BLaER1 treated with 17β-estradiol and CSF1 and Interleukin-3, amounts not matched to agents 10 nM and 100 nM (cell line): ENCODE measurements around the gene SORCS2.
A peak's percentile ranks its signal among the peaks of the same experiment; 100 is the strongest.

Experiments used
- H3K27ac ChIP-seq, 11 experiments: shearing (Covaris generic); formaldehyde crosslinking; 2 replicates each; pipeline ENCODE4 v1.8.1; 2022
- H3K27me3 ChIP-seq, 11 experiments: shearing (Covaris generic); formaldehyde crosslinking; 2 replicates each; pipeline ENCODE4 v1.8.1; 2022
- H3K36me3 ChIP-seq, 11 experiments: shearing (Covaris generic); formaldehyde crosslinking; 2 replicates each; pipeline ENCODE4 v1.8.1; 2022
- H3K4me1 ChIP-seq, 10 experiments: shearing (Covaris generic); formaldehyde crosslinking; 2 replicates each; pipeline ENCODE4 v1.8.1; 2022
- H3K4me2 ChIP-seq, 11 experiments: shearing (Covaris generic); formaldehyde crosslinking; 2 replicates each; pipeline ENCODE4 v1.8.1; 2022
- H3K4me3 ChIP-seq, 10 experiments: shearing (Covaris generic); formaldehyde crosslinking; 2 replicates each; pipeline ENCODE4 v1.8.1; 2022
- H3K9ac ChIP-seq, 11 experiments: shearing (Covaris generic); formaldehyde crosslinking; 2 replicates each; pipeline ENCODE4 v1.8.1; 2022
- H3K9me3 ChIP-seq, 11 experiments: shearing (Covaris generic); formaldehyde crosslinking; replicated peaks in 1 of 11; 2 replicates each; pipeline ENCODE4 v1.8.1; 2022
- H4K20me1 ChIP-seq, 11 experiments: shearing (Covaris generic); formaldehyde crosslinking; 2 replicates each; pipeline ENCODE4 v1.8.1; 2022
- Cebpa-rat ChIP-seq, 11 experiments: shearing (Covaris generic); IDR thresholded peaks; 2 replicates each; pipeline ENCODE4 v1.8.1; 2022

The SORCS2 gene

GRCh38 chr4:7636240-7636508, 443.8 kb downstream of the SORCS2 start:
- H4K20me1 ChIP-seq: peaks cover 0 to 3% (median 0%) of the 10 kb centered on the region in 11 experiments; a peak in 2 of 22 replicates
- H3K4me3 ChIP-seq: no peak overlapping the region
- H3K27ac ChIP-seq: no peak overlapping the region
- peaks cover 0 to 5% (median 0%) of the 10 kb centered on the region in 11 experiments; a peak in 1 of 22 replicates for H3K36me3 ChIP-seq
- peaks cover 41 to 93% (median 52%) of the 10 kb centered on the region in 10 experiments for H3K4me1 ChIP-seq
- peak overlapping the region in 4 of 11 experiments; percentile 75 to 95 (median 80); a peak in 7 of 22 replicates for H3K4me2 ChIP-seq
- no peak for TF ChIP-seq Cebpa-rat (IDR thresholded peaks at IDR 0.05)
- H3K27me3 ChIP-seq: no peaks in the 10 kb centered on the region
- no peak overlapping the region for H3K9ac ChIP-seq
- no peaks in the 10 kb centered on the region; a peak in 2 of 22 replicates for H3K9me3 ChIP-seq

- Histone ChIP-seq H3K9ac (no peak overlapping the region), H3K4me3 (no peak overlapping the region), H3K4me1 (peaks cover 41 to 84% (median 52%) of the 10 kb centered on the region in 10 experiments), H3K27me3 (no peaks in the 10 kb centered on the region), H3K36me3 (peaks cover 0 to 5% (median 0%) of the 10 kb centered on the region in 11 experiments; a peak in 1 of 22 replicates), H4K20me1 (peaks cover 0 to 3% (median 0%) of the 10 kb centered on the region in 11 experiments; a peak in 2 of 22 replicates), H3K27ac (peak overlapping the region in 1 of 11 experiments; percentile 78; a peak in 1 of 22 replicates), H3K9me3 (no peaks in the 10 kb centered on the region; a peak in 2 of 22 replicates), H3K4me2 (peak overlapping the region in 3 of 11 experiments; percentile 80 to 91 (median 89); a peak in 4 of 22 replicates)
- no peak for TF ChIP-seq Cebpa-rat (IDR thresholded peaks at IDR 0.05)
Observed at GRCh38 chr4:7637139-7637538, 444.8 kb downstream of the SORCS2 start.

DNA sequence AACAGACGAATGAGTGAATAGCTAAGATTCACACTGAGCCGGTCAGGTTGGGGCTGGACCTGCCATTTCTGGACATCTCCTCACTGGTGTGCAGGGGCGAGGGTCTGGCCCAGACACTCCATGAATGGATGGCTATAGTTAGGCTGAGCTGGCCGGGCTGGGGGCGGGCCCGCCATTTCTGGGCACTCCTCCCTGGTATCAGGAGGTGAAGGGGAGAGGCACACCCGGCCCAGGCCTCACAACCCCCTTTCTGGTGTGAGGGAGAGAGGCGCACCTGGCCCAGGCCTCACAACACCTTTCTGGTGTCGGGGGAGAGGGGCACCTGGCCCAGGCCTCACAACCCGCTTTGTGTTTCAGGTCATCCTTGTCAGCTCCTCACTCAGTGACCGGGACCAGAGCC, 445.6 kb downstream of the SORCS2 start:
- no peaks in the 10 kb centered on the region; a peak in 2 of 22 replicates for H3K9me3 ChIP-seq
- peaks cover 41 to 86% (median 56%) of the 10 kb centered on the region in 10 experiments for H3K4me1 ChIP-seq
- no peak overlapping the region for H3K4me3 ChIP-seq
- peak overlapping the region in 6 of 11 experiments; percentile 30 to 71 (median 60); a peak in 8 of 22 replicates for H3K9ac ChIP-seq
- H3K4me2 ChIP-seq: peak overlapping the region; percentile 74 to 91 (median 87)
- peak overlapping the region in 10 of 11 experiments; percentile 6 to 82 (median 66); a peak in 20 of 22 replicates for H3K27ac ChIP-seq
- no peaks in the 10 kb centered on the region for H3K27me3 ChIP-seq
- TF ChIP-seq Cebpa-rat (IDR thresholded peaks at IDR 0.05): no peak
- H3K36me3 ChIP-seq: peaks cover 0 to 5% (median 0%) of the 10 kb centered on the region in 11 experiments; a peak in 1 of 22 replicates
- peaks cover 0 to 3% (median 0%) of the 10 kb centered on the region in 11 experiments; a peak in 1 of 22 replicates for H4K20me1 ChIP-seq

DNA sequence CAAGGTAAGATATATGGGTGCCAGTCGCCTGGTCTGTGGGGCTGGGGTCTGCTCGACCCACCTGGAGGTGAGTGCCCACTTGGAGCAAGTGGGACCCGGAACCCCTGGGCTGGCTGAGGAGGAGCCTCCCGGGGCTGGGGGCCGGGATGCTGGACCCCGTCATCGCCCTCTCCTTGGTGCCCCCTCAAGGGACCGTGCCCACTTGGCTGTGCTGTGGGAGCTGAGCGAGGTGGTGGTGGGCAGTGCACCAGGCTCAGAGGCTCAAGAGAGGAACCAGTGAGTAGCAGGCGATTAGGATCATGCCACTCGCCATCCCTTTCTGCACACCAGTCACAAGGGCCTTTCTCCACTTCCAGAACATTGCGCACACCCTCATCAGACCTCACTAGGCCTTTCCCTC, 446.2 kb downstream of the SORCS2 start:
- peaks cover 0 to 5% (median 0%) of the 10 kb centered on the region in 11 experiments; a peak in 1 of 22 replicates for H3K36me3 ChIP-seq
- no peaks in the 10 kb centered on the region for H3K27me3 ChIP-seq
- peaks cover 41 to 87% (median 60%) of the 10 kb centered on the region in 10 experiments for H3K4me1 ChIP-seq
- TF ChIP-seq Cebpa-rat (IDR thresholded peaks at IDR 0.05): no peak
- peak overlapping the region; percentile 74 to 91 (median 87) for H3K4me2 ChIP-seq
- H3K27ac ChIP-seq: peak overlapping the region; percentile 6 to 82 (median 65); a peak in 20 of 22 replicates
- peak overlapping the region in 10 of 11 experiments; percentile 3 to 71 (median 56); a peak in 16 of 22 replicates for H3K9ac ChIP-seq
- no peak overlapping the region for H3K4me3 ChIP-seq
- H3K9me3 ChIP-seq: peaks cover 0 to 3% (median 0%) of the 10 kb centered on the region in 11 experiments; a peak in 5 of 22 replicates
- peaks cover 0 to 3% (median 0%) of the 10 kb centered on the region in 11 experiments; a peak in 1 of 22 replicates for H4K20me1 ChIP-seq

- Histone ChIP-seq H3K27ac (peak overlapping the region in 10 of 11 experiments; percentile 6 to 82 (median 66); a peak in 19 of 22 replicates), H3K27me3 (0 out of 22 replicates have a peak, but pooled peaks cover 0 to under 1% (median 0%) of the 10 kb centered on the region in 11 experiments), H3K9ac (peak overlapping the region in 9 of 11 experiments; percentile 3 to 71 (median 57); a peak in 14 of 22 replicates), H3K4me3 (no peak overlapping the region), H3K4me1 (peaks cover 38 to 89% (median 57%) of the 10 kb centered on the region in 10 experiments), H3K9me3 (peaks cover 1 to 10% (median 7%) of the 10 kb centered on the region in 11 experiments; a peak in 21 of 22 replicates), H3K4me2 (peak overlapping the region; percentile 74 to 91 (median 87)), H4K20me1 (peaks cover 0 to 3% (median 0%) of the 10 kb centered on the region in 11 experiments; a peak in 1 of 22 replicates), H3K36me3 (peaks cover 0 to 9% (median 0%) of the 10 kb centered on the region in 11 experiments; a peak in 6 of 22 replicates)
- TF ChIP-seq Cebpa-rat (IDR thresholded peaks at IDR 0.05): peak in 10 of 11 experiments; percentile 28 to 81 (median 67); a peak in 12 of 22 replicates
Observed at GRCh38 chr4:7638984-7639789, 446.8 kb downstream of the SORCS2 start.

DNA sequence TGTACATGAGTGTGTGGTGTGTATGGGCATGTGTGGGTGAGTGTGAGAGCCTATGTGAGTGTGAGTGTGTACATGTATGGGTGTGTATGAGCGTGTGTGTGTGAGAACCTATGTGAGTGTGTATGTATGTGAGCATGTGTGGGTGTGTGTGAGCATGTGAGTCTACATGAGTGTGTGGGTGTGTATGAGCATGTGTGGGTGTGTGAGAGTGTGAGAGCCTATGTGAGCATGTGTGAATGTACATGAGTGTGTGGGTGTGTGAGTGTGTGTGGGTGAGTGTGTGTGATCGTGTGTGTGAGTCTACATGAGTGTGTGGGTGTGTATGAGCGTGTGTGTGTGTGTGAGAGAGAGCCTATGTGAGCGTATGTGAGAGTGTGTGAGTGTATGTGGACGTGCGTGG, 447.8 kb downstream of the SORCS2 start:
- Histone ChIP-seq H3K4me2 (peak overlapping the region in 4 of 11 experiments; percentile 74 to 91 (median 84); a peak in 7 of 22 replicates), H3K27ac (peak overlapping the region in 8 of 11 experiments; percentile 31 to 82 (median 66); a peak in 12 of 22 replicates), H3K9ac (no peak overlapping the region), H3K9me3 (peaks cover 11 to 20% (median 16%) of the 10 kb centered on the region in 11 experiments), H3K27me3 (peaks cover 0 to 8% (median 0%) of the 10 kb centered on the region in 11 experiments; a peak in 2 of 22 replicates), H3K4me3 (no peak overlapping the region), H3K4me1 (peaks cover 28 to 80% (median 47%) of the 10 kb centered on the region in 10 experiments), H4K20me1 (peaks cover 0 to 3% (median 0%) of the 10 kb centered on the region in 11 experiments; a peak in 1 of 22 replicates), H3K36me3 (peaks cover 0 to 18% (median 1%) of the 10 kb centered on the region in 11 experiments; a peak in 7 of 22 replicates)
- TF ChIP-seq Cebpa-rat (IDR thresholded peaks at IDR 0.05): no peak

- no peak overlapping the region for H3K4me3 ChIP-seq
- H3K4me2 ChIP-seq: no peak overlapping the region; a peak in 1 of 22 replicates
- H4K20me1 ChIP-seq: peaks cover 0 to 3% (median 0%) of the 10 kb centered on the region in 11 experiments; a peak in 1 of 22 replicates
- no peak overlapping the region for H3K9ac ChIP-seq
- H3K4me1 ChIP-seq: peaks cover 29 to 73% (median 46%) of the 10 kb centered on the region in 10 experiments
- H3K27me3 ChIP-seq: peaks cover 0 to 8% (median 0%) of the 10 kb centered on the region in 11 experiments; a peak in 2 of 22 replicates
- peaks cover 27 to 36% (median 32%) of the 10 kb centered on the region in 11 experiments for H3K9me3 ChIP-seq
- peaks cover 0 to 29% (median 8%) of the 10 kb centered on the region in 11 experiments; a peak in 9 of 22 replicates for H3K36me3 ChIP-seq
- TF ChIP-seq Cebpa-rat (IDR thresholded peaks at IDR 0.05): no peak
- no peak overlapping the region for H3K27ac ChIP-seq
Observed at GRCh38 chr4:7641712-7642111, 449.4 kb downstream of the SORCS2 start.

DNA sequence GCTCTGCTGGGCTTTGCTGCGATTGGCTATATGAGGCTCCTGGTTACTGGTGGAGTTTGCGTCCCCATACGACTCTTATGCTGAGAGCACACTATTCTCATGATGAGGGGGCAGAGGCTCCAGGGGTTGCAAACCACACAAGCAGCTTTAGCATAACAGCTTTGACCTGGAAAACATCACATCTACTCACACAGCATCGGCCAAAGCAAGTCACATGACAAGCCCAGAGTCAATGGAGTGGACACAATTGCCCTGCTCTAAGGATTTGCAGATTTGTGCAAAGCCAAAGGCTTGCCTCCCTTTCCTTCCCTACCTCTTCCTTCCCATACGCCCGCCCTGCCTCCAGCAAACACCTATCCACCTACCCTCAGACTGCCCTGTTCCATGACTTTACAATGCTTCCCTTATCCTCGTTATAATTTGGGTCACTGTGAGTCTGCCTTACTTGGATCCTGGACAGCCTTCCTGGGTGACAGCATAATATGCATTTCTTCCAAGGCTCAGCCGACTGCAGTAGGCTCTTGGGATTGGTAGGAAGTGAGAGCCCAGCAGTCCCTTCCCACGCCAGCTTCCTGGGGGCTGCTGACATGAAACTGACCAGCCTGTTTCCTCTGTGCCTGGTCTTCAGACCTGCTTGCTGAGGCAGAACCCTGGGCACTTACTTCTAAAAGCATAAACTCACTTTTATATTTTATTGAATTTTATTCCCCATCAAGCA, 450.6 kb downstream of the SORCS2 start:
- H3K4me1 ChIP-seq: peaks cover 40 to 73% (median 54%) of the 10 kb centered on the region in 10 experiments
- H3K27me3 ChIP-seq: peaks cover 0 to 8% (median 0%) of the 10 kb centered on the region in 11 experiments; a peak in 2 of 22 replicates
- peaks cover 32 to 43% (median 38%) of the 10 kb centered on the region in 11 experiments for H3K9me3 ChIP-seq
- H3K4me3 ChIP-seq: no peak overlapping the region
- peak overlapping the region in 7 of 11 experiments; percentile 3 to 75 (median 28); a peak in 8 of 22 replicates for H3K4me2 ChIP-seq
- no peak overlapping the region for H3K27ac ChIP-seq
- H4K20me1 ChIP-seq: peaks cover 0 to 3% (median 0%) of the 10 kb centered on the region in 11 experiments; a peak in 1 of 22 replicates
- peaks cover 0 to 31% (median 8%) of the 10 kb centered on the region in 11 experiments; a peak in 9 of 22 replicates for H3K36me3 ChIP-seq
- no peak for TF ChIP-seq Cebpa-rat (IDR thresholded peaks at IDR 0.05)
- no peak overlapping the region; a peak in 2 of 22 replicates for H3K9ac ChIP-seq
